CD14-positive monocyte (primary cell): ENCODE results near the gene PDZD8. TPM values are rescaled to one million over a fixed set of nuclear protein-coding genes. Genes with fewer than 3 reads are reported as not detected.

Experiments
- DNase-seq, 3 donors: peaks; one replicate each; pipeline ENCODE4 v3.0.0-alpha.2; 2011 to 2022
- H2AFZ ChIP-seq: 2 replicates; pipeline ENCODE4 v1.6.0; 2012; ENCODE audit warnings: mild to moderate bottlenecking, low read depth, low read length, inconsistent platforms; ENCODE audit not compliant: insufficient read depth, poor library complexity, severe bottlenecking
- H3K27ac ChIP-seq, 2 donors: 1 replicate in 1 of 2; 2 replicates in 1 of 2; pipeline ENCODE4 v1.5.1; 2012 to 2013; ENCODE audit warnings: low read length in 2 of 2, control low read depth in 1 of 2, inconsistent platforms in 1 of 2, low read depth in 1 of 2, mild to moderate bottlenecking in 1 of 2
- H3K27me3 ChIP-seq, 2 donors: one replicate each; pipeline versions ENCODE4 v1.6.0 to v1.6.1; 2011 to 2013; ENCODE audit warnings: low read length in 2 of 2; ENCODE audit not compliant: control insufficient read depth in 2 of 2, insufficient read depth in 2 of 2
- H3K36me3 ChIP-seq, 2 donors: replicated peaks in 1 of 2; 1 replicate in 1 of 2; 2 replicates in 1 of 2; pipeline versions ENCODE4 v1.5.1 to v1.6.1; 2012 to 2013; ENCODE audit warnings: low read length in 2 of 2, control low read depth in 1 of 2, inconsistent platforms in 1 of 2, mild to moderate bottlenecking in 1 of 2; ENCODE audit not compliant: insufficient read depth in 2 of 2, control insufficient read depth in 1 of 2
- H3K4me1 ChIP-seq, 2 donors: 1 replicate in 1 of 2; 2 replicates in 1 of 2; pipeline versions ENCODE4 v1.5.1 to v1.6.1; 2012 to 2013; ENCODE audit warnings: low read length in 2 of 2, control low read depth in 1 of 2, inconsistent platforms in 1 of 2, mild to moderate bottlenecking in 1 of 2, moderate library complexity in 1 of 2; ENCODE audit not compliant: insufficient read depth in 2 of 2, control insufficient read depth in 1 of 2
- H3K4me2 ChIP-seq: replicated peaks from 2 replicates; pipeline ENCODE3; 2012; ENCODE audit warnings: low read length, moderate library complexity, mild to moderate bottlenecking; ENCODE audit not compliant: poor library complexity, severe bottlenecking; ENCODE audit errors: extremely low read depth
- H3K4me3 ChIP-seq, 3 experiments: fragments of 200-600 bp in 1 of 3; sonication (generic) in 1 of 3; replicated peaks in 1 of 3; 1 replicate in 2 of 3; 2 replicates in 1 of 3; pipeline ENCODE4 v1.5.1; 2011 to 2013; ENCODE audit warnings: low read length in 3 of 3, mild to moderate bottlenecking in 3 of 3, control low read depth in 2 of 3, low read depth in 2 of 3, inconsistent platforms in 1 of 3, moderate library complexity in 1 of 3
- H3K79me2 ChIP-seq: 2 replicates; pipeline ENCODE4 v1.6.0; 2012; ENCODE audit warnings: mild to moderate bottlenecking, control low read depth, inconsistent platforms, low read length, moderate library complexity; ENCODE audit not compliant: insufficient read depth
- H3K9ac ChIP-seq: 2 replicates; pipeline ENCODE4 v1.6.0; 2017; ENCODE audit warnings: low read length, mild to moderate bottlenecking; ENCODE audit not compliant: insufficient read depth, poor library complexity, severe bottlenecking
- H3K9me3 ChIP-seq, 2 donors: replicated peaks in 1 of 2; 1 replicate in 1 of 2; 2 replicates in 1 of 2; pipeline versions ENCODE4 v1.5.1 to v1.6.1; 2012 to 2013; ENCODE audit warnings: low read length in 2 of 2, control low read depth in 1 of 2; ENCODE audit not compliant: control insufficient read depth in 1 of 2, insufficient read depth in 1 of 2
- H4K20me1 ChIP-seq: 2 replicates; pipeline ENCODE4 v1.6.0; 2012; ENCODE audit warnings: mild to moderate bottlenecking, low read length, control low read depth, moderate library complexity; ENCODE audit not compliant: insufficient read depth
- H3K27ac Mint-ChIP-seq, 7 donors: one replicate each; pipeline ENCODE4 v1.8.0; 2020; ENCODE audit warnings: mild to moderate bottlenecking in 7 of 7, mixed read lengths in 7 of 7, moderate library complexity in 6 of 7, inconsistent platforms in 2 of 7
- H3K27me3 Mint-ChIP-seq, 3 donors: one replicate each; pipeline ENCODE4 v1.8.0; 2021 to 2022; ENCODE audit warnings: low read depth in 3 of 3, mild to moderate bottlenecking in 3 of 3, mixed read lengths in 3 of 3, moderate library complexity in 3 of 3, inconsistent platforms in 1 of 3
- H3K36me3 Mint-ChIP-seq, 2 donors: one replicate each; pipeline ENCODE4 v1.8.0; 2020; ENCODE audit warnings: mixed read lengths in 2 of 2, inconsistent platforms in 1 of 2, mild to moderate bottlenecking in 1 of 2
- H3K4me1 Mint-ChIP-seq: one replicate; pipeline ENCODE4 v1.8.0; 2020; ENCODE audit warnings: mild to moderate bottlenecking, mixed read lengths
- H3K4me3 Mint-ChIP-seq, 2 donors: one replicate each; pipeline ENCODE4 v1.8.0; 2020; ENCODE audit warnings: mild to moderate bottlenecking in 2 of 2, mixed read lengths in 2 of 2, moderate library complexity in 1 of 2
- H3K9me3 Mint-ChIP-seq, 7 donors: one replicate each; pipeline ENCODE4 v1.8.0; 2020 to 2022; ENCODE audit warnings: mixed read lengths in 7 of 7, mild to moderate bottlenecking in 6 of 7, moderate library complexity in 6 of 7, inconsistent platforms in 2 of 7
- CTCF ChIP-seq: fragments of 200-600 bp; IDR thresholded peaks from one replicate; pipeline ENCODE4 v1.8.0; 2022; ENCODE audit warnings: antibody characterized with exemption, mild to moderate bottlenecking
- WGBS: methylation state at CpG from one replicate; pipeline ENCODE4 v1.1.5; 2013; ENCODE audit warnings: missing lambda C conversion rate; ENCODE audit not compliant: insufficient coverage; 5-methylcytosine and 5-hydroxymethylcytosine counted together
- intact Hi-C, 2 donors: fragments of 100-400 bp; cut with micrococcal nuclease; formaldehyde crosslinking; loops; one replicate each; pipeline versions ENCODE4 v1.15.0 to v1.15.1; 2023
- polyA plus RNA-seq, 3 donors: library from polyadenylated mRNA; depleted of rRNA in 1 of 3; unstranded in 2 of 3; stranded (reverse) in 1 of 3; fragments of 300-500 nt in 2 of 3; fragments of >200 nt in 1 of 3; fragmentation: Illumina TruSeq in 2 of 3; gene quantifications; 1 replicate in 2 of 3; 2 replicates in 1 of 3; pipeline ENCODE4 v1.2.3, GENCODE V29; 2012 to 2021

PDZD8 gene
- polyA plus RNA-seq, 3 donors = 4.6 to 104 (median 9.0) TPM

- Histone ChIP-seq H3K27ac (no peak overlapping the region), H3K9ac (no peak overlapping the region), H3K27me3 (peaks cover 14 to 29% of the 10 kb centered on the region in 2 donors), H3K9me3 (no peaks in the 10 kb centered on the region), H4K20me1 (no peaks in the 10 kb centered on the region), H3K36me3 (no peaks in the 10 kb centered on the region), H3K4me1 (no peaks in the 10 kb centered on the region), H3K79me2 (no peaks in the 10 kb centered on the region), H3K4me3 (no peak overlapping the region), H2AFZ (no peak overlapping the region), H3K4me2 (no peak overlapping the region)
- H3K36me3 Mint-ChIP-seq = no peaks in the 10 kb centered on the region
- no peak for TF ChIP-seq CTCF
- H3K4me3 Mint-ChIP-seq = no peak overlapping the region
- no peak overlapping the region for H3K27ac Mint-ChIP-seq
- H3K27me3 Mint-ChIP-seq = peaks cover 30 to 47% (median 33%) of the 10 kb centered on the region in 3 donors
- peaks cover 0 to 4% (median 2%) of the 10 kb centered on the region in 7 donors for H3K9me3 Mint-ChIP-seq
- WGBS = 100% methylated on average over 2 of the region's 3 CpGs
- peaks cover 8% of the 10 kb centered on the region for H3K4me1 Mint-ChIP-seq
- no peak for DNase-seq
- intact Hi-C loops = no loop called here
Measured at GRCh38 chr10:117246997-117247671, 128.1 kb downstream of the PDZD8 start.

- no peak for TF ChIP-seq CTCF
- no peak for DNase-seq
- Histone ChIP-seq H3K9ac (no peak overlapping the region), H3K79me2 (no peaks in the 10 kb centered on the region), H2AFZ (no peak overlapping the region), H3K4me3 (no peak overlapping the region), H3K9me3 (peaks cover 10 to 11% of the 10 kb centered on the region in 2 donors), H3K36me3 (no peaks in the 10 kb centered on the region), H3K27ac (no peak overlapping the region), H3K27me3 (peaks cover 29 to 41% of the 10 kb centered on the region in 2 donors), H3K4me2 (no peak overlapping the region), H3K4me1 (peaks cover 0 to 13% of the 10 kb centered on the region in 2 donors), H4K20me1 (no peaks in the 10 kb centered on the region)
- Mint-ChIP-seq H3K27ac (no peak overlapping the region), H3K4me3 (peak overlapping the region in 1 of 2 donors; percentile 81), H3K36me3 (peaks cover 0 to 2% of the 10 kb centered on the region in 2 donors), H3K9me3 (peaks cover 4 to 23% (median 15%) of the 10 kb centered on the region in 7 donors), H3K4me1 (peaks cover 6% of the 10 kb centered on the region), H3K27me3 (peaks cover 44 to 61% (median 57%) of the 10 kb centered on the region in 3 donors)
- 100% methylated on average over 4 of the region's 8 CpGs for WGBS
- intact Hi-C loops = no loop called here
Measured at GRCh38 chr10:117242463-117242832, 132.8 kb downstream of the PDZD8 start.
